Measurements from ENCODE around the gene PAOX.

- no peak for TF ChIP-seq ZNF639 (CRISPR knock-in tag; conservative IDR thresholded peaks at IDR 0.05)
- TF ChIP-seq MYNN (CRISPR knock-in tag; IDR thresholded peaks at IDR 0.05; ENCODE audit: low read depth): no peak
- TF ChIP-seq GATAD1 (CRISPR knock-in tag; IDR thresholded peaks at IDR 0.05): no peak
- no peak for TF ChIP-seq MIER3 (CRISPR knock-in tag; IDR thresholded peaks at IDR 0.05; ENCODE audit: borderline replicate concordance)
- TF ChIP-seq CTCF (CRISPR knock-in tag; IDR thresholded peaks at IDR 0.05): no peak
- no peak for TF ChIP-seq UBTF (CRISPR knock-in tag; IDR thresholded peaks at IDR 0.05)
- no peak for TF ChIP-seq PBX2 (CRISPR knock-in tag; IDR thresholded peaks at IDR 0.05)
- TF ChIP-seq MAFF (IDR thresholded peaks at IDR 0.05; ENCODE audit: low read depth, low read length): no peak
- no peak for TF ChIP-seq MED8 (CRISPR knock-in tag; IDR thresholded peaks at IDR 0.05; ENCODE audit: insufficient replicate concordance)
- TF ChIP-seq TRIM24 (CRISPR knock-in tag; IDR thresholded peaks at IDR 0.05): no peak
- no peak for TF ChIP-seq MAX (IDR thresholded peaks at IDR 0.05)
- TF ChIP-seq ZNF367 (CRISPR knock-in tag; IDR thresholded peaks at IDR 0.05; ENCODE audit: borderline replicate concordance): no peak
These were observed 13.0 kb upstream of the PAOX start for GRCh38 chr10:133366130-133366478.

Data from HepG2 (cell line).